B cell (primary cell): ENCODE data around the gene ORC2.

Experiments used
- EZH2 ChIP-seq: IDR thresholded peaks from 2 replicates; pipeline ENCODE4 v1.6.1; 2012; ENCODE audit warnings: borderline replicate concordance, low read depth, mild to moderate bottlenecking, moderate library complexity, low read length; ENCODE audit not compliant: insufficient read depth, poor library complexity, severe bottlenecking
- TF ChIP-seq, protein P1 (sequence below): fragments of 200-600 bp; IDR thresholded peaks from one replicate; pipeline ENCODE4 v1.8.0; 2022; ENCODE audit warnings: antibody characterized with exemption, mild to moderate bottlenecking

DNA sequence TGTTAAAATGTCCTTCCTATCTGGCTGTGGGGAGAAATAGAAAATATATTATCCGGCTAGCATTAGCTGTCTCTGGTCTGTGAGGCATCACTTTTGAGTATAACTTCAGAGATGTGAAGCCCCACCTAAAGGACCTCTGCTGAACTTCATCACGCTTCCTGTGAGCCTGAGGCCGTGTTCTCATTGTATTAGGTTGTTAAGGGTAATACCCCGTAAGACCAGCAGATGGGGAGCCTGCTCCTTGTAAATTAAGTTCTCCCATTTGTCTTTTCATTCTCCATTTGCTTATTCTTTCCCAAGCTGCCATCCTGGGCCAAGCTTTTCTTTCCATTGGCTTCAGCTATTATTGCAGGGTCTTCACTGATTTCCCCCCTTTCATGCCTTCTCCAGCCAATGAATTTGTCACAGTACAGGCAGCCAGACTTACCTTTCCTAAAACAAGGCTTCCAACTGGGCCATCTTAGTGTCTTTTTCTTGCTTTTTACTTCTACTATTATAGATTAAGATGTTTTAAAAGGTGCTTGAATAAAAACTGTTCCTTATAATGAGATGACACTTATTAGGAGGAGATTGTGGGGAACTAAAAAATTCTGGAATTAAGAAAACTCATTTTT is 61.9 kb downstream of the ORC2 start:
- TF ChIP-seq, protein P1, sequence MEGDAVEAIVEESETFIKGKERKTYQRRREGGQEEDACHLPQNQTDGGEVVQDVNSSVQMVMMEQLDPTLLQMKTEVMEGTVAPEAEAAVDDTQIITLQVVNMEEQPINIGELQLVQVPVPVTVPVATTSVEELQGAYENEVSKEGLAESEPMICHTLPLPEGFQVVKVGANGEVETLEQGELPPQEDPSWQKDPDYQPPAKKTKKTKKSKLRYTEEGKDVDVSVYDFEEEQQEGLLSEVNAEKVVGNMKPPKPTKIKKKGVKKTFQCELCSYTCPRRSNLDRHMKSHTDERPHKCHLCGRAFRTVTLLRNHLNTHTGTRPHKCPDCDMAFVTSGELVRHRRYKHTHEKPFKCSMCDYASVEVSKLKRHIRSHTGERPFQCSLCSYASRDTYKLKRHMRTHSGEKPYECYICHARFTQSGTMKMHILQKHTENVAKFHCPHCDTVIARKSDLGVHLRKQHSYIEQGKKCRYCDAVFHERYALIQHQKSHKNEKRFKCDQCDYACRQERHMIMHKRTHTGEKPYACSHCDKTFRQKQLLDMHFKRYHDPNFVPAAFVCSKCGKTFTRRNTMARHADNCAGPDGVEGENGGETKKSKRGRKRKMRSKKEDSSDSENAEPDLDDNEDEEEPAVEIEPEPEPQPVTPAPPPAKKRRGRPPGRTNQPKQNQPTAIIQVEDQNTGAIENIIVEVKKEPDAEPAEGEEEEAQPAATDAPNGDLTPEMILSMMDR: peak; percentile 94
- no peak for TF ChIP-seq EZH2
